Measurements from ENCODE around the gene PCDHGA3.

GRCh38 chr5:141342773-141343172 is 856 bp upstream of the PCDHGA3 start:
- TF ChIP-seq CTCF (IDR thresholded peaks at IDR 0.05), result no peak
- TF ChIP-seq POLR2A (IDR thresholded peaks at IDR 0.05), result no peak
